Stimulated activated CD8-positive, alpha-beta memory T cell treated with anti-CD3 and anti-CD28 coated beads, Interleukin-4, amount 100 ng/mL, for 24 hours (primary cell): ENCODE results near the gene PTHLH.

Source experiments
- DNase-seq: peaks from one replicate; pipeline ENCODE4 v3.0.0-alpha.2; 2020; ENCODE audit warnings: low read depth

PTHLH gene

DNA sequence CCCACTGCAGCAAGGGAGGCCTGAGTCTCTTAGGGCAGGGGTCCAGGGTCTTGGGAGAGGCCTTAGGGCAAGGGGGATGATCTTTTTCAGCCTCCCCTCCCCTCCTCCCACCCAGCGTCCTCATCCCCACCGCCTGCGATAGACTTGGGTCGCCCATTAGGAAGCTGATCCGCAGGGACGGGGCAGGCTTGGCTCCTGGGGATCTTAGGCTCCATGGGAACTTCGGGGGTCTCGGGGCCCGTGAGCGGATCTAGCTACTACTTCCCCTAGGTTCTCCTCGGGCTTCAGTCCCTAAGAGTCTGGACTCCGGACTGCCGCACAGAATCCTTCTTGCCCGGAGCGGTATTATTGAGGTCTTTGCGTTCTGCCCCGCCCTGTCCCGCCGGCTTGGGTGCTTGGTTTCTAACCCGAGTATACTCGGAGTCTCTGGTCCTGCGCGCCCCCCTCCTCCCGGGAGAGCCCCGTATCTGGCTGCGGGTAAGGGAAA is 2.2 kb upstream of the PTHLH start:
- no peak for DNase-seq

GRCh38 chr12:27973487-27973890 is 956 bp upstream of the PTHLH start:
- no peak for DNase-seq

- no peak for DNase-seq
These were observed 927 bp downstream of the PTHLH start for GRCh38 chr12:27971606-27972005.

DNA sequence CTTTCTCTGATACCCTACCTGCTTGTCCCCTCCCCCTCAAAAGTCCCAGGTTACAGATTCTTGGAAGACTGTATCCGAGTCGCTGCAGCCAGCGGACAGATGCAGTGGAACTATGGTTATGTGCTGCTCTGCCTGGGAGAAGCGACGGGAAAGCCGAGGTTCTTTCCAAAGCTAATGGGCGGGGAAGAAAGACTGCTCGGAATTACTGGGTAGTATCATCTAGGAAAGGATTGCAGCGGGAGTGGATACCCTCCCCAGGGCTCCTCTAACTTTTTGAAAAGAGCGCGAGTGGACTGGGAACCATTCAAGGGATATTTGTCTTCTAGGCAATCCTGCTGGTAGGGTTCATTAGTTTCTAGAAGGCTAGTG is 1.4 kb downstream of the PTHLH start:
- DNase-seq, result no peak

DNA sequence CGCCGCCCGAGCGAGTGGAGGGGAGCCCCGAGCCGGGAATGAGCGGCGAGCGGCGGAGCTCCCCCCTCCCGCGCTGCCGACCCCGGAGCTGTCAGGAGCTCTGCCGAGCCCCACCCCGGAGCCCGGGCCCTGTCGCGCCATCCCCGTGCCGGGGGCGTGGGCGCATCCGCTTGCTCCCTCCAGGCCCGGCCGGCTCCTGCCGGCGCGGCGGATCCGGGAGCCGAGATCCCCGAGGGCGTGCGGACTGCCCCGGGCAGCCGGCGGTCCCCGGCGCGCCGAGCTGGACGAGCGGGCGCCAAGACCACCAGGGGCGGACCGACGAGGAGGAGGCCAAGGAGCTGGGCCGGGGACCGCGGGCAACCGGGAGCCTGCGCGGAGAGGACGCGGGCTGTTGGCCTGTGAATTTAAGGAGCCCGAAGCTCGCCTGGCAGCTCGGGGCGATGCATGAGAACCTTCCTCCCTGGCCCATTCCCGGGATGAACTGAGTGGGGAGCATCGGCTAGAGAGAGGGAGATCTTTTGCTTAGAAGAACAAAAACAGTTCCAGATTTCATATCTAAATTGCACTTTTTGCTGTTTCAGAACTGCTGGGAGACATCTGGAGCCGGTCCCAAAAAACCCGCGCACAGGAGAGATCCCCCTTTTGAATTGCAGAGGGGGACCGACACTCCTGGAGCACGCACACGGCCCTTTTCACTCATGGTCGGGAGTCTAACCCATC is 2.0 kb downstream of the PTHLH start:
- DNase-seq, result no peak

DNA sequence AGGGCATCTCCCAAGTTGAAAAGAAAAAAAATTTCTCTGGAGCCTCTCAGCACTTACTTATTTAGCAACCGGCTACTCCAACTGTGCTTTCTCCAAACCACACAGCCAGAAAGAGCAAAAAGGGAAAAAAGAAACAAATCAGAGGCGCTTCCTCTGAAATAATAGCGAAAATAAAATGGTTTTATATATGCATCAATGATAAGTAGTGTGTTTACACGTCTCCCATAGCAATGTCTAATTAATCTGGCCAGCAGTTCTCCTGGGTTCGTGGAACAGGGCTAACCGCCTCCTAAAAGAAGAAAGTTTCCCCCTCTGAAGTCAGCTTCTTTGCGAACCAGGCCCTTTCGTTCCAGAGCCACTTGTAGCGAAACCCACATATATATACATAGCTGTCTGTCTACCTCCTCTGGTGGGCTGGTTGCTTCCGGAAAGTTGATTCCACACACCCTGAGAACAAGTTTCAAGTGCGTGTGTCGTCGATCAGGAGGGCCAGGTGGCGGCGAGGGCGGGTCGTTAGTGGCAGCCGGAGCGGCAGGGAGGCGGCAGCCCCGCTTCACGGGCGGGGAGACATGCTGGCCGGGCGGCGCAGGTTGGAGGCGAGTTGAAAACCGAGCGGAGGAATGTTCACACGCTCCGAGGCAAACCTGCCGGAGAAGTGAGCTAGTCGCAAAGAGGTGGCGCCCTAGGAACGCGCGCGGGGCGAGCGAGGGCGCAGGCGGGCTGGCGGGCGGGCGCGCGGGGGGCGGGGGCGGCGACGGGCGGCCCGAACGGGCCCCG is 2.7 kb downstream of the PTHLH start:
- DNase-seq, result peak; percentile 26

DNA sequence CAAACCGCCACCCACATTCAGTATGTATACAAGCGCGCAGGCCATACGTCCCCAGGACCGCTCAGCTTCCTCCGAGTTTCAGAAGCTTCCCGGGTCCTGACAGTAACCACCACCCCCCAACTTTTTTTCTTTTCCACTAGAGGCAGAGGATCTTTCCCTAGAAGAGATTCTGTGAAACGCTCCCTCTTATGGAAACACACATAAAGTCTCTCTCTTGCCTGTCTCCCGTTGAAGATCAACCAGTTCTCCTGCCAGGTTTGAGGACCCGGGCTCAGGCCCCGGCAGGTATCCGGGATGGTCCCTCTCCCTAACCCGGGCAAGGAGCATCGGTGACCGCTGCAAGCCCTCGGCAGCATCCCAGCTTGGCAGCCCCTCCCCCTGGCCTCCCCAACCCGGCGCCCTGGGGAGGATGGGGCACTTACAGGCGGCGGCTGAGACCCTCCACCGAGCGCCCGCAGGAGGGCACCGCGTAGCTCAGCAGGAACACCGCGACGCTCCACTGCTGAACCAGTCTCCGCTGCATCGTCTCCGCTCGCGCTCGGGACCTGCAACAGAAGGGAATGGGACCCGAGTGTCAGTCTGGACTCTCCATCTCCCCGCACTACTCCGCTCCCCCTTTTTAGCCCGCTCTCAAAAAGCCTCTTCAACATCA is 3.4 kb downstream of the PTHLH start:
- DNase-seq, result no peak

DNA sequence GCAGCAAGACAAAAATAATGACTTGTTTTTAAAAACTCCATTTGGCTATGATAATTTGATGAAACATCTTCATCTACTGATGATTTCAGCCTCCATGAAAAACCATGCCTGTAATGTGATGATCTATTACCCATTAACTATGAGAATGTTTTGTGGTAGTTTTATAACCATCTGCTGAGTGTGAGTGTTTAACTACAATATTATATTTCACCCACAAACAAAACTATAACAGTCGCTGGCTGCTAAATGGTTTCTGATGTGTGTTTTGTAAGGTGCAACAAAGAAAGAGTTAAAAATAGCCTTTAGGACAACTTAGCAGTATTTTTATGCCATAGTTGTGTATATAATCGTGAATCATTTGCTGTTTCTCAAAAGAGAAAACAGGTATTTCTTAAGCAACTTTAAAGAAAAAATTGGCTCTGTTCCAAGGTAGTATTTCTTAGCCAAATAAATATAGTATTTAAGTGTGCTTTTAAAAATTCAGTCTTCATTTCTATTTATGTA is 4.9 kb downstream of the PTHLH start:
- DNase-seq, result no peak

DNA sequence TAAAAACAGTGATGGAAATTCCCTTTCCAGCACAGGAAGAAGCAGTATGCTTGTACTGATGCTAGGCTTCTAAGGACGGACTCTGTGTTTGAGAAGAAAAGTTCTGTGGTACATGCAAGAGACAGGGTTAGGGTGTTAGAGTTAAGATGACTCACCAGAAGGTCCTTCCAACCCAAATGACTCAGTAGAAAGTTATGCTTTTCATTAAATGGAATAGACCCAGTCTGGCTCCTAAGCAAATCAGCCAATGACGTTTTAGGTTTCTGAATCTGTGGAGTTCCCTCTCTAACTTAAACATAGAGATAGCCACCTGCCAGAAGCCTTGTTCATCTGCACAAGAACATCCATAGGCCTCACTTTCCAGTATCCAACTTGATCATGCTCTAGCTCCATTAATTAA is 5.7 kb downstream of the PTHLH start:
- no peak for DNase-seq

DNA sequence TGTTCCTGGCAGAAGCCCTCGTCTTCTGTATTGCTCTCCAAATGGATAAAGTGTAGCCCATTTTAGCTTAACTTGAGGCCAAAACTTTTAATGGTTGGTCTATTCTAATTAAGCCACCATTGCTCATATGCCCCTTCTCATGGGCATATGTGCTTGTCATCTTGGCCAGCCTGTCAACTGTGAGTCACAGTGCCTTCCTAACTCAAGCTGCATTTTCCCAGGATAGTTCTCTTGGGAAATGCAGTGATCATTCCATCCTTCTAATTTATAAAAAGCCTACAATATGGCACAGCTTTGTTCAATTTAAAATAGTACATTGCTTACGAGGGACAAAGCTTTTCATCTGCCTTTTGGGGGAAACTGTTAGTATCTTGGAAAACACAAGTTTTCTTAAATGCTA is 6.6 kb downstream of the PTHLH start:
- no peak for DNase-seq

- DNase-seq, result no peak
These were observed 7.1 kb downstream of the PTHLH start for GRCh38 chr12:27965411-27965810.

GRCh38 chr12:27964123-27964522 is 8.4 kb downstream of the PTHLH start:
- DNase-seq, result no peak

GRCh38 chr12:27960821-27961220 is 11.7 kb downstream of the PTHLH start:
- DNase-seq, result no peak

DNA sequence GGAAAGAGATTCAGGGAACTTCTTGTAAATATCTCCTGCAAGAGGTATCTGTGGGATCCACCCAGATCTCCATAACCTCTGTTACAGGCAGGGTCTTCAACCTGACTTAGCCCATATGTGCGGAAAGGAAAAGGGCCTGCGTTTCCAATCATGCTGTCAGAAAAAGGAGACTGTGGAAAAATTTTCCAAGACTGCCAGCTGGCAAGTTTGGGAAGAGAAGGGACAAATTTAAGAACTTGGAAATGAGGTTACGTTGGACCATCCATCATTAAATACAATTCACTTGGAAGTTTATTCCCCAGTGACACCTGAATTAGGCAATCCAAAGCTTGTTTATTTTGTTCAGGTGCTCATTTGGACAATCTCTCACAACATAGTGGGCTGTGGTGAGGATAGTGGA is 13.9 kb downstream of the PTHLH start:
- no peak for DNase-seq

GRCh38 chr12:27957366-27957765 is 15.2 kb downstream of the PTHLH start:
- DNase-seq, result no peak

DNA sequence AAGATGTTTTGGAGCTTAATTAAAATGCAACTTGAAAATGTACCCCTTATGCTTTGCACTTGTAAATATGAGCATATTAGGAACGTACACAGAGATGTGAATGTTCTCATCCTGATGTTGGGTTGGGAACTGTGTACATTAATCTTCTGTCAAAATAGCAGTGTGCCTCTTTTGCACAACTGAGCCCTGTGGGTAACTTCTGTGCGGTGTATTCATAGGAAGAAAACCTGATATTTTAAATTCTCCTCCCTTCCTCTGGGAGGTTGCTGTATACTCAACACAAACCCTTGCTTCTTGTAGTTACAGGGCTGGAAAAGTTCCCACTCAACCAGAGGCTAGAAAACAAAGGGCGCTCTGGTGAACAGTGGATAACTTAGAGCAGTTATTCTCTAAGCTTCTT is 18.7 kb downstream of the PTHLH start:
- DNase-seq, result no peak

- no peak for DNase-seq
These were observed 19.2 kb downstream of the PTHLH start for GRCh38 chr12:27953348-27953747.

DNA sequence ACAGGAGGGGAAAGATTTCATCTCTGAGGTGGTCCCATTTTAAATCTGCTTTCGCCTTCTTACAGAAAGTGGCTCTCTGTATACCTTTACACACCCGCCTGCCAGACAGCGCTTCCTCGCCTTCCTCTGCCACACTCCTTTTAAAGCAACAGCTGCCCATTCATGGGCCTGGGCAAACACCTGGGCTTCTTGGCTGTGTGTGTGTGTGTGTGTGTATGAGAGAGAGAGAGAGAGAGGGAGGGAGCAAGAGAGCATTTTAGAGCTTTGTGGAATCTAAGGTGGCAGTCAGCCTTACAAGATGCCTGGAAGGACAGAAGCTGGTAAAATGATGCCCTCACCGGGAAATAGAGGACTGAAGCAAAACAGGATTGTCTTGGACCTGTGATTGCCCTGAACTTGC is 20.0 kb downstream of the PTHLH start:
- no peak for DNase-seq

DNA sequence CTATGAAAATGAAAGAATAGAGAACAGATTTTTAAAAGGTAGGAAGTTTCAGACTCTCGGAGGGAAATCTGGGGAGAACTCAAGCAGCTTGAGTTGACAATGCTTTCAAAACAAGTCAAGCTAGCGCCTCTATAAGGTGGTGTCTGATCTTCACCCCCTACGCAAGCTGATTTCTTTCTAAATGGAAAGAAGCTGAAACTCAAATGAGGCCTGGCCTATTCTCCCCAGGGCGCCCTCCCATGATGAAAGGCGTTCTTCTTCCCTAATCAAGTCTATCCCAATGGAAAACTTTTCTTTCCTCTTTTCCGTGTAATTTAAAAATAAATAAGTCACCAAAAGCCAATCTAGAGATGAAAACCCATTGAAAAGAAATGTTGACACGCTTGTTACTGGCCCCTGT is 20.6 kb downstream of the PTHLH start:
- DNase-seq, result no peak

DNA sequence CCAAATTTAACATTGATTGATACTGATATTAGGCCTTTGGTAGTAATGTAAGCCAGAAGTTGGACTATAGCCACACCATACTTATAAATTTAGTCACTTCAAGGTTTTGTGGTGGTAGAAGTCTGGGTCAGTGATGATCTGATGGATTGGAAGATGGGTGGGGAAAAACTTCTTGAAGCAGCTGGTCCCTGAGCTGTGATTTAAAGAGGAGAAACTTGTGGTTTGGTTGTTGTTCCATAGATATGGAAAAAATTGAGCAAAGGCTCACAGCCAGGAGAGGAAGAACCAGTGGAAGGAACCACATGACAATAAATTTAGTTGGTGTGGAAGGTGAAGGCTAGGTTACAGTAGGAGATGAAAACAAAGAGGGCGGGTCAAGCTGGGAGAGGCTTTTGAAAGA is 26.1 kb downstream of the PTHLH start:
- no peak for DNase-seq

GRCh38 chr12:27940756-27941402 is 31.7 kb downstream of the PTHLH start:
- DNase-seq, result peak; percentile 62

- DNase-seq, result no peak
These were observed 32.3 kb downstream of the PTHLH start for GRCh38 chr12:27940245-27940644.
